HFF-Myc (cell line): Measurements from ENCODE around the gene AP5Z1.

Experiments
- DNase-seq: peaks from one replicate; pipeline ENCODE4 v3.0.0-alpha.2; 2011; ENCODE audit warnings: low read depth; ENCODE audit errors: extremely low read depth
- H3K4me3 ChIP-seq: replicated peaks from 2 replicates; pipeline ENCODE4 v1.5.1; 2011; ENCODE audit warnings: low read depth, mild to moderate bottlenecking, control low read depth, low read length
- TF ChIP-seq, protein P1 (sequence below): IDR thresholded peaks from 2 replicates; pipeline ENCODE4 v1.5.1; 2012; ENCODE audit warnings: mild to moderate bottlenecking, low read depth, low read length, control low read depth; ENCODE audit errors: missing control alignments

Gene AP5Z1

DNA sequence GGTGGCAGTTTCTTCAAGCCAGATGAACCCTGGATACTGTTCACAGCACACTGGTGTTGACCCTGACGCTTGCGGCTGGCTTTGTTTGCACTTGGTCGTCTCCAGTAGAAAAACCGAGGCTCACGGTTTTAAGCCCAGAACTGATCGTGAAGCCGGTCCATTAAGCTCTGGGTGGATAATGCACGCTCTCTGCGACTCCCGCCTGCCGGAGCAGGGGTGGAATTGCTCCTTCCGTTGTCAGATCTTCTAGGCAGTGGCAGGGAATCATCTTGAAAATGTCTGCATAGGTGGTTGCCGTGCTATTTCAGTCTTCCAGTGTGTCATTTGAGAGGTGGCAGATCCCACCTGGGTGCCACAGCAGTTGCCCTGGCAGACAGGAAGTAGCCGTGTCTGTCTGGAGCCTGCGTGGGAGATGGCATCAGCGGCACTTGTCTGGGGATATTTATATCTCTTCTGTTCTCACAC, 35.9 kb upstream of the AP5Z1 start:
- TF ChIP-seq, protein P1, sequence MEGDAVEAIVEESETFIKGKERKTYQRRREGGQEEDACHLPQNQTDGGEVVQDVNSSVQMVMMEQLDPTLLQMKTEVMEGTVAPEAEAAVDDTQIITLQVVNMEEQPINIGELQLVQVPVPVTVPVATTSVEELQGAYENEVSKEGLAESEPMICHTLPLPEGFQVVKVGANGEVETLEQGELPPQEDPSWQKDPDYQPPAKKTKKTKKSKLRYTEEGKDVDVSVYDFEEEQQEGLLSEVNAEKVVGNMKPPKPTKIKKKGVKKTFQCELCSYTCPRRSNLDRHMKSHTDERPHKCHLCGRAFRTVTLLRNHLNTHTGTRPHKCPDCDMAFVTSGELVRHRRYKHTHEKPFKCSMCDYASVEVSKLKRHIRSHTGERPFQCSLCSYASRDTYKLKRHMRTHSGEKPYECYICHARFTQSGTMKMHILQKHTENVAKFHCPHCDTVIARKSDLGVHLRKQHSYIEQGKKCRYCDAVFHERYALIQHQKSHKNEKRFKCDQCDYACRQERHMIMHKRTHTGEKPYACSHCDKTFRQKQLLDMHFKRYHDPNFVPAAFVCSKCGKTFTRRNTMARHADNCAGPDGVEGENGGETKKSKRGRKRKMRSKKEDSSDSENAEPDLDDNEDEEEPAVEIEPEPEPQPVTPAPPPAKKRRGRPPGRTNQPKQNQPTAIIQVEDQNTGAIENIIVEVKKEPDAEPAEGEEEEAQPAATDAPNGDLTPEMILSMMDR, result no peak
- DNase-seq, result no peak
- H3K4me3 ChIP-seq, result no peak overlapping the region

DNA sequence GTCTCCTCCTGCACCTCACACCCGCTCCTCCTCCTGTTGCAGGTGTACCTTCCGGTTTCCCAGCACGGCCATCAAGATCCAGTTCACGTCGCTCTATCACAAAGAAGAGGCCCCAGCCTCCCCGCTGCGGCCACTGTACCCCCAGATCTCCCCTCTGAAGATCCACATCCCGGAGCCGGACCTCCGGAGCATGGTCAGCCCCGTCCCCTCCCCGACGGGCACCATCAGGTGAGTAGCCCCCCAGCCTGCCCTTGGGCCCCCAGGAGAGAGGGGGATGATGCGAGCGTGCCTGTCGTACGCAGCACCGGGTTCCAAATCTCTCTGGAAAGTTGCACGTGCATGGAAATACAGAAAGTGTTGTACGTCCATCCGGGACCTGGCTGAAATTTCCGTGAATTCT, 34.6 kb upstream of the AP5Z1 start:
- H3K4me3 ChIP-seq, result no peak overlapping the region
- TF ChIP-seq, protein P1, result no peak
- no peak for DNase-seq

DNA sequence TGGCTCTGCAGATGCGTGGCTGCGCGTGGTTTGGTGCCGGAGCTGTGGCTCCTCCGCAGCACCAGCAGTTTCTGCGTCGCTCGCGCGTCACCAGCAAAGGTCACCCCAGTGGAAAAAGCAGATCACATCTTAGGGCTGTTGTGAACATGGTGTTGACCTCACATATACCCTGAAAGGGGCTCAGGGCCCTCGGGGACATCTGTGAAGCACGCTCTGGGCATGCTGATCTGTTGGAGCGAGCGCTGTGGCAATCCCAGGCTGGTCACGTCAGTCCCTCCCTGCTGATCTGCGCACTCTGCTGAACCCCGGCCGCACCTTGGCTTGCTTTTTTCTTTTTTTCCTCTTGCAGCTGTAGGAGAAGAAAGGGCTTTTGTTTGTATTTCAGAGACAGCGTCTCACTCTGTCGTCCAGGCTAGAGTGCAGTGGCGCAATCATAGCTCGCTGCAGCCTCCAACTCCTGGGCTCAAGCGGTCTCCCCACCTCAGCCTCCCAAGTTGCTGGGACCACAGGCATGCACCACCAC, 33.3 kb upstream of the AP5Z1 start:
- DNase-seq, result no peak
- TF ChIP-seq, protein P1, result no peak
- H3K4me3 ChIP-seq, result no peak overlapping the region

DNA sequence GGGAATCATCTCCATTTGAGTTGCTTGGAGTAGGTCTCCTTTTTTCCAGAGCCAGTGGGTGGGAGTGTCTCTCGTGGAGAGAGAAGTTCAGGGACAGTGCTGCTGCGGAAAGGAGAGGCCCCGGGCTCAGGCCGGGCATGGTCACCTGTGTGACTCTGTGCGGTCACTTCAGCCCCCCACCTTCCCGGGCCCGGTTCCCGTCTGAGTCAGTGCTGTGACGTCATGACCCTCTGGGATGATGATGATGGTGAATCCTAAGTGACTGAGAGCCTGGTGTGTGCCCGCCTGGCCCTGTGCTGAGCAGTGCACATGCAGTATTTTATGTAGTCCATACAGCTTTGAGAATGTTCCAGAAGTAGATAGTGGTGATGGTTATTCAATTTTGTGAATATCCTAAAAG, 32.6 kb upstream of the AP5Z1 start:
- H3K4me3 ChIP-seq, result no peak overlapping the region
- TF ChIP-seq, protein P1, result no peak
- DNase-seq, result no peak

DNA sequence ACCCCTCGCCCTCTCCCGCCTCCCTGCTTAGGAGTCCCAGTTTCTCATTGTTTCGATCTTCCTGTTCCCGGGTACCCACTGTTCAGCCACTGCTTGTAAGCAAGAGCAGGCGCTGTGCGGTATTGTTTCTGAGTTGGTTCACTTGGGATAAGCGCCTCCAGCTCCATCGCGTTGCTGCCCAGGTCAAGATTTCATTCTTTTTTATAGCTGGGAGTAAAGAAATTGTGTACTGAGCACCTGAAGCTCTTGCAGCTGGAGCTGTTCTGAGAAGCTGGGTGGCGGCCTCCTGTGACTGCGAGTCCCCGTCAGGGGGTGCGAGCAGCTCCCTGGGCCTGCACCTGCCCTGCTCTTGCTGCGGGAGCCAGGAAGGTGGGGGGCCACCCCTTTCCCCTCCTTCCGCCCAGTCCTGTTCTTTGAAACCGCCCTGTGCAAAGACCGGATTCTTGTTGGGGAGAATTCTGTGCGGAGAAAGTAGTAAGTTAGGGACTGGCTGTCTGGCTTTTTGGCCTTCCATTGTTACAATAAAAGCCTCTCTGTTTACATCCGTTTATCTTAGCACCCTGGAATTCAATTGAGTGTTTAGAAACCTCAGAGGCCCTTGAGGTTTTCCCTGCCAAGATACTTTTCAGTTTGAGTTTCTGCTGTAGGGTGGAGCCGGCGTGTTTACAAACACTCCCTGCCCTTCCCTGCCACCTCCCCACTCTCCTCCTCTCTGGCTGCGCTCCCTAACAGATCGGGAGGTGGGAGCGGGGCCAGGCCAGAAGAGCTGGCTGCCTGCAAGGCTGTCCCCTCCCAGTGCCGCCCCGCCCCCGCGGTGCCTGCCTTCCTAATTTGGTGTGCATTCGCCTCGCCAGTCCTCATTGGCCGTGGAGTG, 30.8 kb upstream of the AP5Z1 start:
- TF ChIP-seq, protein P1, result no peak
- no peak overlapping the region; the same call in 1 of the 2 replicates for H3K4me3 ChIP-seq
- peak; percentile 95 for DNase-seq

DNA sequence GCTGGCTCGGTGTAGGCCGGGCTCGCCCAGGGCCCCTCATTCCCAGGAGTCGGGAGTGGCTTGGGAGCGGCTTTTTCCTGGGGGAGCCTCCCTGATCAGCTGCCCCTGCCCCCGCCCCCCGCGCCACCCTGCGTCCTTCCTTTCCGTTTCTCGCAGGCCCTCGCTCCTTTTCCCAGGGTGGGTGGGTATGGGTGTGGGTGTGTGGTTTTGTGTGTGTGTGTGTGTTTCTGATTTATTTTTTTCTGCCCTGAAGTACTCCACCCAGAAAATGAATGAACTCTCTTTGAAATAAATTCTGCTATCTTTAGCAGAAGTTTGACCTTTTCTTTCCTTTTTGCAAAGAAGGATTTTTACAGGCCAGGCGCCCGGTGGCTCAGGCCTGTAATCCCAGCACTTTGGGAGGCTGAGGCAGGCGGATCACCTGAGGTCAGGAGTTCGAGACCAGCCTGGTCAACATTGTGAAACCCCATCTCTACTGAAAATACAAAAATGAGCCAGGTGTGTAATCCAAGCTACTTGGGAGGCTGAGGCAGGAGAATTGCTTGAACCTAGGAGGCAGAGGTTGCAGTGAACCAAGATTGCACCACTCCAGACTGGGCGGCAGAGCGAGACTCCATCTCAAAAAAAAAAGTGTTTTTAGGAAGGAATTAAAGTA, 30.0 kb upstream of the AP5Z1 start:
- H3K4me3 ChIP-seq, result peak overlapping the region; percentile 20
- TF ChIP-seq, protein P1, result no peak
- no peak for DNase-seq
